ENCODE measurements around the gene ARHGEF4. TPM values are rescaled to one million over a fixed set of nuclear protein-coding genes. Genes with fewer than 3 reads are reported as not detected.

Gene ARHGEF4
- total RNA-seq, 1 donor from 2014 or later, result 9.3 TPM

DNA sequence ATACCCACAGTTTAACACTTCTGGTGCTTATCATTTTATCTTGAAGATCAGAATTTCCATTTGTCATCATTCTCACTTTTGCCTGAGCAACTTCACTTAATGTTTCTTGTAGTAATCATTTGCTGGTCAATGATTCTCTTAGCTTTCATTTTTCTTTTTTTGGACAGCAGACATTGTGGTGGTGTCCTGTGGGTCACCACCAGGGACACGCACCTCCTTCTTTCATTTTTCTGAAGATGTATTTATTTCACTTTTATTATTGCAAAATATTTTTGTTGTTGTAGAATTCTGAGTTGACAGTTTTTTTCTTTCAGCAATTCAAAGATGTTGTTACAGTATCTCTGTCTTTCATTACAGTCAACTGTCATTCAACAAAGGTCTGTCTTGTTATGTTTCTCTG is 172.3 kb downstream of the ARHGEF4 start:
- TF ChIP-seq, protein P1, sequence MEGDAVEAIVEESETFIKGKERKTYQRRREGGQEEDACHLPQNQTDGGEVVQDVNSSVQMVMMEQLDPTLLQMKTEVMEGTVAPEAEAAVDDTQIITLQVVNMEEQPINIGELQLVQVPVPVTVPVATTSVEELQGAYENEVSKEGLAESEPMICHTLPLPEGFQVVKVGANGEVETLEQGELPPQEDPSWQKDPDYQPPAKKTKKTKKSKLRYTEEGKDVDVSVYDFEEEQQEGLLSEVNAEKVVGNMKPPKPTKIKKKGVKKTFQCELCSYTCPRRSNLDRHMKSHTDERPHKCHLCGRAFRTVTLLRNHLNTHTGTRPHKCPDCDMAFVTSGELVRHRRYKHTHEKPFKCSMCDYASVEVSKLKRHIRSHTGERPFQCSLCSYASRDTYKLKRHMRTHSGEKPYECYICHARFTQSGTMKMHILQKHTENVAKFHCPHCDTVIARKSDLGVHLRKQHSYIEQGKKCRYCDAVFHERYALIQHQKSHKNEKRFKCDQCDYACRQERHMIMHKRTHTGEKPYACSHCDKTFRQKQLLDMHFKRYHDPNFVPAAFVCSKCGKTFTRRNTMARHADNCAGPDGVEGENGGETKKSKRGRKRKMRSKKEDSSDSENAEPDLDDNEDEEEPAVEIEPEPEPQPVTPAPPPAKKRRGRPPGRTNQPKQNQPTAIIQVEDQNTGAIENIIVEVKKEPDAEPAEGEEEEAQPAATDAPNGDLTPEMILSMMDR (IDR thresholded peaks at IDR 0.05; ENCODE audit: insufficient read depth, low read length, poor library complexity, severe bottlenecking), result no peak
- DNase-seq (ENCODE audit: low read depth), result no peak
- no peaks in the 10 kb centered on the region for H3K36me3 ChIP-seq (ENCODE audit: control insufficient read depth, insufficient read depth, low read length)
- H3K27me3 ChIP-seq (ENCODE audit: control insufficient read depth, insufficient read depth, low read length), result peaks cover 4% of the 10 kb centered on the region
- H3K4me3 ChIP-seq (ENCODE audit: low read depth, low read length), result no peak overlapping the region

DNA sequence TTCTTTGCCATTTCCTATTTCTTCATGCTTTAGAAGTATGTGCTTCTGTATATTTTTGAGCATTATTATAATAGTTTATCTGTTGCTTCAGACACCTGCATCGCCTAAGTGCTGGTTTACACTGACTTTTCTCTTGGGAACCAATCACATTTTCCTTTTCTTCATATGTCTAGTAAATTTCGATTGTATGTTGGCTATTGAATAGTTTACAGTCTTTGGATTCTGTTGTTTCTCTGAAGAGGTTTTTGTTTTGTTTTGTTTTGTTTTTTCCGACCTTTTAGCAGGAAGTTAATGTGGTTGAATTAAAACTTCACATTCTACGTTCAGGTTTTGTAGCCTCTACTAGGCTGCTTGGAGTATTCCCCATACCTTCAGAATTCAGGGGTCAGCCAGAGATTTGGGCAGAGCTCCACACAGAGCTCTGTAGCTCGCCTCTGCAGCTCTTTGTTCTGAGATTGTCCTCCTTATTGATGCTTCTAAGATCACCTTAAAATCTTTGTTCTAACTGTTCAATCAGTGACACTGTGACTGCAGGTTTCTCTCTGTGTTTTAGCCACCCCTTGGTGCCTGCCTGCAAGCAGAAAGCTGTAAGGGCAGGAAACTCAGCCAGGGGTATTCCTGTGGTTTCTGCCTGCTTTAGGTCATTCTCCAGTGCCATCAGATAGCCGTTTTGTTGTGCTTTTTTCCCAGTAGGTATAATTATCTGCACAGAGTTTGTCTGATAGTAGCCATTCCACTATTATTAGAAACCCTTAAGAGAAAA is 173.2 kb downstream of the ARHGEF4 start:
- TF ChIP-seq, protein P1 (IDR thresholded peaks at IDR 0.05; ENCODE audit: insufficient read depth, low read length, poor library complexity, severe bottlenecking), result no peak
- DNase-seq (ENCODE audit: low read depth), result no peak

DNA sequence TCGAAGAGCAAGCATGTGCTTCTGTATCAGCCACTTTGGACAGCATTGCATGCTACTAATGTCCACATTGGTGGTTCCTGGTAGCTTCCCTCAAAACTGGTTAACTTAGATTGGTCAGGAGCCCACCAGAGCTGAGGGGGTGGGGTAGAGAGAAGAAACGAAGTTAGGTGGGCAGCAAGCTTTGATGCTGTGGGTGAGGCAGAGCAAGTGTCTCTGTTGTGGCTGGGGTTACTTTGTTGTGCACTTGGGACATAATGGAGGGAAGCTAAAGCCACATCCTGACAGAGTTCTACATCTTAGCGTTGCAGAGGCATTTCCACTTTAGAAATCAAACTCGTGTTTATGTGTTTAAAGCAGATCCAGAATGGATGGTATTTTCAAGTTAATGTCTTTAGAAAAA is 173.9 kb downstream of the ARHGEF4 start:
- Histone ChIP-seq H3K4me3 (ENCODE audit: low read depth, low read length) (no peak overlapping the region), H3K27me3 (ENCODE audit: control insufficient read depth, insufficient read depth, low read length) (peaks cover 4% of the 10 kb centered on the region), H3K36me3 (ENCODE audit: control insufficient read depth, insufficient read depth, low read length) (no peaks in the 10 kb centered on the region)
- DNase-seq (ENCODE audit: low read depth), result no peak
- TF ChIP-seq, protein P1 (IDR thresholded peaks at IDR 0.05; ENCODE audit: insufficient read depth, low read length, poor library complexity, severe bottlenecking), result no peak

More for the DNA sequence above, 173.2 kb downstream of the ARHGEF4 start:
- Histone ChIP-seq H3K4me3 (ENCODE audit: low read depth, low read length) (no peak overlapping the region), H3K27me3 (ENCODE audit: control insufficient read depth, insufficient read depth, low read length) (peaks cover 4% of the 10 kb centered on the region), H3K36me3 (ENCODE audit: control insufficient read depth, insufficient read depth, low read length) (no peaks in the 10 kb centered on the region)

DNA sequence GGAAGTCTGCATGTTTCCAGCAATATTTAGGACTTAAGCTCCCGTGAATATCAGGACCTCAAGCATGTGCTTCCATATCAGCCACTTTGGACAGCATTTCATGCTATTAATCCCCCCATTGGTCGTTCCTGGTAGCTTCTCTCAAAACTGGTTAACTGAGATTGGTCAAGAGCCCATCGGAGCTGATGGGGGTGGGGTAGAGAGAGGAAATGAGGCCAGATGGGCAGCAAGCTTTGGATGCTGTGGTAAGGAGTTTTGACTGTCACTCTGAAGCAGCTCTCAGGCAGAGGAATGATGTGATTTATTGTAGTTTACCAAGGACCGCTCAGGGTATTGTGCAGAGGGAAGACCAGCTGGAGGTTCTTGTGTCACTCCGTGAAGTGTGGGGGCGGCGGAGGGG is 174.8 kb downstream of the ARHGEF4 start:
- TF ChIP-seq, protein P1 (IDR thresholded peaks at IDR 0.05; ENCODE audit: insufficient read depth, low read length, poor library complexity, severe bottlenecking), result no peak
- H3K36me3 ChIP-seq (ENCODE audit: control insufficient read depth, insufficient read depth, low read length), result no peaks in the 10 kb centered on the region
- H3K4me3 ChIP-seq (ENCODE audit: low read depth, low read length), result no peak overlapping the region
- DNase-seq (ENCODE audit: low read depth), result no peak
- H3K27me3 ChIP-seq (ENCODE audit: control insufficient read depth, insufficient read depth, low read length), result peaks cover 4% of the 10 kb centered on the region

DNA sequence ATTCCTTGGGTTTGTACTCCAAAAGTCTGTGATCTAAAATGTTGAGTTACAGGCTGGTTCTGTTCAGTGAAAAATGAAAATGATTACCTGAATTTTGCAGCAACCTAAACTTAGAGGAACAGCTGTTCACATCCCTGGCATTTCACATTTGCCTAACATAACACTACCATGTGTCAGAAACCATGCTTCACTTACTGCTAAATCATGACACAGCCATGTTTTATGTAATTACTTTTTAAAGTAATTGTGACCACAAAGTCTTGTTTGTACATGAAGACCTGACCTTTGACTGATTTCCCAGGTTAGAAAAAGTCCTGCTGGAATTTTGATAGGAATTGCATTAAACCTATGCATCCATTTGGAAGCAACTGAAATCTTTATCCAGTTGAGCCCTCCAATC is 177.4 kb downstream of the ARHGEF4 start:
- no peak overlapping the region for H3K4me3 ChIP-seq (ENCODE audit: low read depth, low read length)
- no peak for DNase-seq (ENCODE audit: low read depth)

More for the DNA sequence above, 177.4 kb downstream of the ARHGEF4 start:
- TF ChIP-seq, protein P1 (IDR thresholded peaks at IDR 0.05; ENCODE audit: insufficient read depth, low read length, poor library complexity, severe bottlenecking), result no peak
- peaks cover 4% of the 10 kb centered on the region for H3K27me3 ChIP-seq (ENCODE audit: control insufficient read depth, insufficient read depth, low read length)
- H3K36me3 ChIP-seq (ENCODE audit: control insufficient read depth, insufficient read depth, low read length), result no peaks in the 10 kb centered on the region
